Adipose tissue (tissue), 3 donors: Measurements from ENCODE around the gene PIK3R6. TPM values are rescaled to one million over a fixed set of nuclear protein-coding genes. Genes with fewer than 3 reads are reported as not detected.

Experiments used
- polyA plus RNA-seq, 3 donors: library from polyadenylated mRNA; stranded (reverse); fragments of 200-250 nt; gene quantifications; one replicate each; pipeline ENCODE4 v1.2.3, GENCODE V29; 2013
- donor health status: healthy with polysubstance abuse.
- donor health status: Bipolar disorder and iron deficiency.
- donor health status: healthy.

The PIK3R6 gene
- polyA plus RNA-seq, 3 donors = 0.09 to 0.54 TPM; not detected in 1

Other genes with a start within 250 kb of the PIK3R6 start
- 10 to 100 TPM in 2 of 3 donors, 1 to 10 TPM in 1; 7.0 to 19.8 (median 18.9) TPM for gene MYH10, start 236.9 kb downstream of the PIK3R6 start, polyA plus RNA-seq
- not detected for gene CCDC42, start 122.8 kb downstream of the PIK3R6 start, polyA plus RNA-seq
- not detected for gene SPDYE4, start 109.1 kb downstream of the PIK3R6 start, polyA plus RNA-seq
- gene MFSD6L, start 68.3 kb downstream of the PIK3R6 start, polyA plus RNA-seq = 1 to 10 TPM in 1 of 3 donors, under 1 TPM in 2; 0.30 to 6.4 (median 0.34) TPM
- gene PIK3R5, start 98.0 kb upstream of the PIK3R6 start, polyA plus RNA-seq = 1 to 10 TPM; 1.2 to 6.9 (median 3.9) TPM
- 1 to 10 TPM; 1.6 to 3.7 (median 2.0) TPM for gene NTN1, start 153.8 kb upstream of the PIK3R6 start, polyA plus RNA-seq